ENCODE data around the gene LMOD1. TPM values are rescaled to one million over a fixed set of nuclear protein-coding genes. Genes with fewer than 3 reads are reported as not detected.

Gene LMOD1
- total RNA-seq, 1 donor from 2014 or later, result 0.26 TPM

- TF ChIP-seq, protein P1, sequence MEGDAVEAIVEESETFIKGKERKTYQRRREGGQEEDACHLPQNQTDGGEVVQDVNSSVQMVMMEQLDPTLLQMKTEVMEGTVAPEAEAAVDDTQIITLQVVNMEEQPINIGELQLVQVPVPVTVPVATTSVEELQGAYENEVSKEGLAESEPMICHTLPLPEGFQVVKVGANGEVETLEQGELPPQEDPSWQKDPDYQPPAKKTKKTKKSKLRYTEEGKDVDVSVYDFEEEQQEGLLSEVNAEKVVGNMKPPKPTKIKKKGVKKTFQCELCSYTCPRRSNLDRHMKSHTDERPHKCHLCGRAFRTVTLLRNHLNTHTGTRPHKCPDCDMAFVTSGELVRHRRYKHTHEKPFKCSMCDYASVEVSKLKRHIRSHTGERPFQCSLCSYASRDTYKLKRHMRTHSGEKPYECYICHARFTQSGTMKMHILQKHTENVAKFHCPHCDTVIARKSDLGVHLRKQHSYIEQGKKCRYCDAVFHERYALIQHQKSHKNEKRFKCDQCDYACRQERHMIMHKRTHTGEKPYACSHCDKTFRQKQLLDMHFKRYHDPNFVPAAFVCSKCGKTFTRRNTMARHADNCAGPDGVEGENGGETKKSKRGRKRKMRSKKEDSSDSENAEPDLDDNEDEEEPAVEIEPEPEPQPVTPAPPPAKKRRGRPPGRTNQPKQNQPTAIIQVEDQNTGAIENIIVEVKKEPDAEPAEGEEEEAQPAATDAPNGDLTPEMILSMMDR (IDR thresholded peaks at IDR 0.05; ENCODE audit: insufficient read depth, low read length, severe bottlenecking), result no peak
- Histone ChIP-seq H3K27me3 (ENCODE audit: control insufficient read depth, insufficient read depth, low read length) (no peaks in the 10 kb centered on the region), H3K36me3 (ENCODE audit: control insufficient read depth, insufficient read depth, low read length) (peaks cover 5% of the 10 kb centered on the region), H3K4me3 (ENCODE audit: low read depth, low read length) (peak within 1 kb of the TSS; percentile 58)
- DNase-seq (ENCODE audit: low read depth) (peak; percentile 92), FAIRE-seq (peak; percentile 66)
Measured at GRCh38 chr1:201955009-201955728, 8.8 kb upstream of the LMOD1 start, which contains the start of gene TIMM17A. TIMM17A (plus strand) TSS chr1:201955503; CDS start chr1:201955527, 24 bp downstream.

GRCh38 chr1:201954263-201955008, 8.1 kb upstream of the LMOD1 start:
- H3K4me3 ChIP-seq (ENCODE audit: low read depth, low read length), result peak overlapping the region; percentile 58
- TF ChIP-seq, protein P1 (IDR thresholded peaks at IDR 0.05; ENCODE audit: insufficient read depth, low read length, severe bottlenecking), result no peak
- no peaks in the 10 kb centered on the region for H3K27me3 ChIP-seq (ENCODE audit: control insufficient read depth, insufficient read depth, low read length)
- no peak for DNase-seq (ENCODE audit: low read depth)
- peaks cover 5% of the 10 kb centered on the region for H3K36me3 ChIP-seq (ENCODE audit: control insufficient read depth, insufficient read depth, low read length)
- FAIRE-seq, result no peak

DNA sequence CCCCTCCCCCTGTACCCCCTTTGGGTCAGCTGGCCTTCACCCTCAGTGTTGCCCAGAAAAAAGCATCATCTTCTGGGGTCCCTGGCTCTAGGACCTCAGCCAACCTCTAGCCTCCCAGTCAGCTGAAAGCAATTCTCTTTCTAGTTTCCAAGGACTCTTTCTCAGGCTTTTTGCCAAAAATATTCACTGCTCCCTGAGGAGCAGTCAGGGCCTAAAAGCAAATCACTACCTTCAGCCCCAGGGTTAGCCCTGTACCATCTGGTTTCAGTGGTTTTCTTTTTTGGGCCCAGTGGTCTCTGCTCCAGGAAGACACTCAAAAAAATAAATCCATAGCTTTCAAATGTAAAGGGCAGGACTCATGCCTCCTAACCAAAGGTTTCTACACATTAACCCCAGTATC, 3.1 kb upstream of the LMOD1 start:
- Histone ChIP-seq H3K4me3 (ENCODE audit: low read depth, low read length) (no peak overlapping the region), H3K27me3 (ENCODE audit: control insufficient read depth, insufficient read depth, low read length) (peaks cover 11% of the 10 kb centered on the region), H3K36me3 (ENCODE audit: control insufficient read depth, insufficient read depth, low read length) (no peaks in the 10 kb centered on the region)
- DNase-seq (ENCODE audit: low read depth) (no peak), FAIRE-seq (no peak)
- TF ChIP-seq, protein P1 (IDR thresholded peaks at IDR 0.05; ENCODE audit: insufficient read depth, low read length, severe bottlenecking), result no peak

DNA sequence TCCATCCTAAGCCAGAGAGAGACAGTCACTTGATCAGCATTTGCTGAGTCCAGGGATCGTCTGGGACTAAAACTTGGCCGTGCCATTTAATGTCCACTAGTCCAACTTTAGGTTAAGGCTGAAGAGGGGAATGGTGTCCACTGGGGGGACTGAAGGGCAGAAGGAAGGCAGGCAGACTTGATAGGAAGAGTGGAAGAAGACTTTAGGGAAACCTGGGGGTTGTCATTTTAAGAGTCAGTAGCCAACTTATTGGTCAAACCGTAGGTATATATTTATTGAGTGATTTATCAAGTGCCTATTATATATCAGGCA, 1.3 kb upstream of the LMOD1 start:
- TF ChIP-seq, protein P1 (IDR thresholded peaks at IDR 0.05; ENCODE audit: insufficient read depth, low read length, severe bottlenecking), result no peak
- Histone ChIP-seq H3K36me3 (ENCODE audit: control insufficient read depth, insufficient read depth, low read length) (no peaks in the 10 kb centered on the region), H3K4me3 (ENCODE audit: low read depth, low read length) (no peak overlapping the region), H3K27me3 (ENCODE audit: control insufficient read depth, insufficient read depth, low read length) (peaks cover 11% of the 10 kb centered on the region)
- no peak for FAIRE-seq
- no peak for DNase-seq (ENCODE audit: low read depth)

- peaks cover 11% of the 10 kb centered on the region for H3K27me3 ChIP-seq (ENCODE audit: control insufficient read depth, insufficient read depth, low read length)
- no peak overlapping the region for H3K4me3 ChIP-seq (ENCODE audit: low read depth, low read length)
- FAIRE-seq (no peak), DNase-seq (ENCODE audit: low read depth) (no peak)
- TF ChIP-seq, protein P1 (IDR thresholded peaks at IDR 0.05; ENCODE audit: insufficient read depth, low read length, severe bottlenecking), result no peak
- no peaks in the 10 kb centered on the region for H3K36me3 ChIP-seq (ENCODE audit: control insufficient read depth, insufficient read depth, low read length)
Measured at GRCh38 chr1:201945863-201946223, 505 bp downstream of the LMOD1 start.
